HG03378 (cell line): ENCODE measurements around the gene MARCHF10.
"Not testable (repeated sequence)": the region's sequence is repeated elsewhere in the genome, so short reads cannot be mapped to it uniquely, and the experiment has no call there.

Experiments
- ATAC-seq: cut with Tn5 transposase; IDR thresholded peaks from one replicate; pipeline ENCODE4 v1.9.1; 2021; ENCODE audit warnings: mild to moderate bottlenecking, moderate library complexity; ENCODE audit not compliant: unreplicated experiment

MARCHF10 gene, protein sequence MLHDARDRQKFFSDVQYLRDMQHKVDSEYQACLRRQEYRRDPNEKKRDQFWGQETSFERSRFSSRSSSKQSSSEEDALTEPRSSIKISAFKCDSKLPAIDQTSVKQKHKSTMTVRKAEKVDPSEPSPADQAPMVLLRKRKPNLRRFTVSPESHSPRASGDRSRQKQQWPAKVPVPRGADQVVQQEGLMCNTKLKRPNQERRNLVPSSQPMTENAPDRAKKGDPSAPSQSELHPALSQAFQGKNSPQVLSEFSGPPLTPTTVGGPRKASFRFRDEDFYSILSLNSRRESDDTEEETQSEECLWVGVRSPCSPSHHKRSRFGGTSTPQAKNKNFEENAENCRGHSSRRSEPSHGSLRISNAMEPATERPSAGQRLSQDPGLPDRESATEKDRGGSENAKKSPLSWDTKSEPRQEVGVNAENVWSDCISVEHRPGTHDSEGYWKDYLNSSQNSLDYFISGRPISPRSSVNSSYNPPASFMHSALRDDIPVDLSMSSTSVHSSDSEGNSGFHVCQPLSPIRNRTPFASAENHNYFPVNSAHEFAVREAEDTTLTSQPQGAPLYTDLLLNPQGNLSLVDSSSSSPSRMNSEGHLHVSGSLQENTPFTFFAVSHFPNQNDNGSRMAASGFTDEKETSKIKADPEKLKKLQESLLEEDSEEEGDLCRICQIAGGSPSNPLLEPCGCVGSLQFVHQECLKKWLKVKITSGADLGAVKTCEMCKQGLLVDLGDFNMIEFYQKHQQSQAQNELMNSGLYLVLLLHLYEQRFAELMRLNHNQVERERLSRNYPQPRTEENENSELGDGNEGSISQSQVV

DNA sequence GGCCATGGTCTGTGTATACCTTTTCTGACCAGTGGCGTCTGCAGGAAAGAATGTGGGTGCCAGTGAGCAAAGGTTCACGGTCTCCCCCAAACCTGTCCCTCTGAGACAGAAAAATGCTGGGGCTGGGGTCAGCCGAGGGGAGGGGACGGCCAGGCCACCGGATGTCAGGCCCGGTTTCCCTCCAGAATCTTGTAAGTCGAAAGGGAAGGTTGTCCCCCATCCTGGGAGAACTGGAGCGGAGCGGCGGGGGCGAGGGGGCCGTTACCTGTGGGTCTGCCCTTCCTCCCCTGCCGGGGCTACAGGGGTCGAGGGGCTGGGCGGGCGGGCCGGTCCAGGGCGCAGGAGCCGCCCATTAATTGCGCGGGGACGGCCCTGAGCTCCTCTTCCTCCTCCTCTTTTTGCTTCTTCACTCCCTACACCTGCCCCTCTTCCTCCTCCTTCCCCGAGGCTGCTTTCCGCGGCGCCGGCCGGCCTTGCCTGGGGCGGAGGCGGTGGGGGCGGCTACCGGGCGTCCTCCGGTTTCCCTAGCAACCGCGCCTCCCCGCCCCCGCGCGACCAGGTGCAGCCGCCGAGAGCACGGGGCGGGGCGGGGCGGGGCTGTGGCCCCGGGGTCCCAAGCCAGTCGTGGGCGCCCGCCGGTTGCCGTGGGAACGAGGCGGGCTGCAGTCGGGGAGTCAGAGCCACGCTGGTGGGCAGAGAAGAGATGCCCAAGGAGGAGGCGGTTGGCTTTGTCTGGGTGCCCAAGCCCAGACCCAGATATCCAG is at the start of gene MARCHF10:
TSS of gene MARCHF10 (minus strand) at position 503 of the 764 bp plus-strand sequence. CDS start 6,579 bp downstream, outside the sequence.
- ATAC-seq: no peak

DNA sequence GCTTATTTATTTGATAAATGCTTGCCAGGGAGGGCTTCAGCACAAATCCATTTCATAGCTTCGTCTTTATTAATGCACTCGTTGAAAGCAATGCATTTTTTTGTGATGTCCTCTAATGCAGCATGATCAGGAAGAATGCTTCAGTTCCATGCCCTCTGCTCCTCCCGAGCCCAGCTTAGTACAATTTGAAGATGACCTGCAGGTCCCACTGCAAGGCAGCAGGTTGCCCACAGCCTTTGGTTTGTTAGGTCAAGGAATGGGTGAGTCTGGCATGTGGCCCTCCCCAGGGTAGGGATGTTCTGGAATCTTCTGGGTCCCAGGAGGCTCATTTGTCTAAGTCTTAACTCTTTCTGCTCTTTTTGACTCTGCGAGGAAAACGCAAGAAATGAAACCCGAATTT is 49.4 kb upstream of the MARCHF10 start:
- ATAC-seq: no peak

DNA sequence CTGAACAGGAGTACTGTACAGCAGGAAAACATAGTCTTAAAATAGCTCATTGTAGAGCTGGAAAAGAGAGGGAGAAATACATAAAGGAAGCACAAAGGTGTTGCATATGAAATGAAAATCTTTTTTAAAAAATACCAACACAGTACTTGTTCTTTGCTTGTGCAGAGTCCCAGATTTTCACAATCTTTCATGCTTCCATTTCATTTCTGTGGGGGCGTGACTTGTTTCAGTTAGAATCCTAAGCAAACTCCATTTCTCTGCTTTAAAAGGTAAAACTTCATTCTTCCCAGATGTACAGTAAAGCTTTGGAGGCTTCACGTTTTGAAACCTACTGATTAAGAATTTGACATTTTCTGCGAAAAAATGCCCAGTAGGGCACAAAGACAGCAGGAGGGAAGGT is 48.5 kb upstream of the MARCHF10 start:
- no peak for ATAC-seq

DNA sequence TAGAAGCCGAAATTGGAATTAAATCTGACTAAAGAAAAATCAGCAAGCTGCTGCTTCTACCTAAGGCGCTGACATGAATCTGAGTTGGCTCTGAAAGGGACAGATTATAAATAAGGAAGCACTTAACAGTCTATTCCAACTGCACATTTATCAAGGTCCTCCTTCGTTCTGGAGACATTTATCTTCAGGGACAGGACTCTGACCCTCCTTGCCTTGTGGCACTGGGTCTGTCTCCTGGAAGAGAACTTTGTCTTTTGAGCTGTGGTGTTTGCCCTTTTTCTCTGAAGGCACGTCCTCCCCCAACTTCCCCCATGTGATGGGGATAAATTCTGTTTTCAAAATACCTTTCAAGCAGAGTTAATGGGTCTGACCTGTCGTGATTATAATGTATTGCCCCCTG is 47.0 kb upstream of the MARCHF10 start:
- ATAC-seq: no peak

DNA sequence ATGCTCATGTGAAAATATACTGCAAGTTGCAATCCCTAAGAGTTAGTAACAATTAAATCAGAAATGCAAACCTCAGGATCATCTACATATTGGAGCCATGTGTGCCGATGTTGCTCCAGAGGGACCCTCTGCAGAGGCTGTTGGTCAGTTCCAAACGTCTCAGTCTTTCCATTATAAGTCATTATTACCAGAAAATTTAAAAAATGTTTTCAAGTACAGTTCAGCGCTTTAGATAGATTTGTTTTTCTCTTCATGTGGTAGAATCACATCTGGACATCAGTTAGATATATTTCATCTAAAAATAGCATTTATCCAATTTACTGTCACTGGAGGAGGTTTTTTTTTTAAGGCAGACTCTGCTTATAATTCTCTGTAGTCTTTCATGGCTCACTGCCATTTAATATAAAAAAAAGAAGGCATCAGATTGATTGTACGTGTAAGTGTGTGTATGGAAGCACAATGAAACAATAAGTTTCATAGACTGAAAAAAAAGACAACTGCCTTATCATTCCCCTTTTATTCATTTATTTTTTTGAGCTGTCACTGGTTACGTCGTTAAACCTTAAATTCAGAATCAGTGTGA is 46.1 kb upstream of the MARCHF10 start:
- ATAC-seq: no peak

DNA sequence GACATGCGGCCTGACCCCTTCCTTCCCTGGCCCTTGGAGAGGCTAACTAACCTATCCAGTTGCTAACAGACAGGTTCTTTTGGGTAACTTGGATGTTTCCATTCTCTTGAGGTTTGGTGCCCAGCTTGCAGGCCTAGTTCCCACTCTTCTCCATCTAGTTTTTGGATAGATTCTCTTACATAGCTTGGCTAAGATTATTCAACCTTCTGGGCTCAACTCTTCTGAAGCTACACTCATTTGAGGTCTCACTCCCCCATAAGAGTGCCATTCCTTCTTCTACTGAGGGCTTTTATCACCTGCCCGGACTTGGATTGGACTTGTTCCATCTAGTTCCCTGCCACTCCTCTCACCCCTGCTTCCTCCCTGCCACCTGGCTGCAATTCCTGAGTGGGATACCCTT is 44.1 kb upstream of the MARCHF10 start:
- no peak for ATAC-seq

DNA sequence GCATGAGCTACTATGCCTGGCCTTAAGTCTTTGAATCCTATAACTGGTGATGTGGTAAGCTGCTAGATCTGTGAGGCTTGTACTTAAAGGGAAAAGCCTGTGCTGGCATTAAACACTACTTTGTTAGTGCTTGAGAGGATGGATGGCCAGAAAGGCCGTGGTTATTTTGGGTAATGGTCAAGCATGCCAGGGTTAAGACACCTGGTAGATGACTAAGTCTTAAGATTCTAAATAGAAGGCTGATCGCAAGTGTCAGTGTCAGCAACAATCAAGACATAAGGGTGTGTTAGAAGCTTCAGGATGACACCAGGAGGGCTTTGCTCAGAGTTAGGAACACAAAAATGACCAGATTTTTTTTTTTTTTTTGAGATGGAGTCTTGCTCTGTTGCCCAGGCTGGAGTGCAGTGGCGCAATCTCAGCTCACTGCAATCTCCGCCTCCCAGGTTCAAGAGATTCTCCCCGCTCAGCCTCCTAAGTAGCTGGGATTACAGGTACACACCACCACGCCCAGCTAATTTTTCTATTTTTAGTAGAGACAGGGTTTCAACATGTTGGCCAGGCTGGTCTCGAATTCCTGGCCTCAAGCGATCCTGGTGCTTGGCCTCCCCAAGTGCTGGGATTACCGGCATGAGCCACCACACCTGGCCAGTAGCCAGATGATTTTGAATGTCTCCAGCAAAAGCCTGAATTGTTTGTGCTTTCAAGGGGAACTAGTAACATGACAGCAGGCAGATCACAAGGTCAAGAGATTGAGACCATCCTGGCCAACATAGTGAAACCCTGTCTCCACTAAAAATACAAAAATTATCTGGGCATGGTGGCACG is 41.7 kb upstream of the MARCHF10 start:
- ATAC-seq: not testable (repeated sequence)

DNA sequence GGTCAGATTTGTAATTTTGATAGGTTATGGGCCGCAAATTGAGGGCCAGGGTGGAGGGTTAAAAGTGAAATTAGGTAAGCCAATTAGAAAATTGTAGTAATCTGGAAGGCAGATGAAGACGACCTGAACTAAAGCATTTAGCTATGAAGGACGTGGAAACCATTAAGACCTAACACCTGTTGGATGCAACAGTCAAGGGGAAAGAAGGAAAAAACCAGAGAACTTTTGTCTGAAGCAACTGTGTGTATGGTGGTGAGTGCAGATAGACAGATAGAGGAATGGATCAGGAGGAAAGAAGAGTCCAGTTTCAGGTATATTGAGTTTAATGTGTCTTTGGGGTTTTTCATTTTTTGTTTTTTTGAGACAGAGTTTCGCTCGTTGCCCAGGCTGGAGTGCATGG is 40.2 kb upstream of the MARCHF10 start:
- no peak for ATAC-seq

DNA sequence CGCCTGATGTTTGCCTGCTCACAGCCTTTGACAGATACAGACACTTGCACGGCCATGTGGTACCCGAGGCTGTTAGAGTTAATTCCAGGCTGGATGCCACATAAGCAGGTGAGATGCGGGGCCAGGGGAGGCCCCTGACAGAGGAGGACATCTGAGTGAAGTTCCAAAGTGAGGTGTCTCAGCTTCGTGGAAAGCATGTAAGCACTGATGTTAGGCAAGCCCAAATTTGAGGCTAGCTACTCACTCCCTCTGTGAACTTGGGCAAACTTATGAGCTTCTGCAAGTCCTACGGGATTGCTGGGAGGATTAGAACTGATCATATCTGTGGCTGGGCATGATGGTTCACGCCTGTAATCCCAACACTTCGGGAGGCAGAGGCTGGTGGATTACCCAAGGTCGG is 39.3 kb upstream of the MARCHF10 start:
- ATAC-seq: no peak

DNA sequence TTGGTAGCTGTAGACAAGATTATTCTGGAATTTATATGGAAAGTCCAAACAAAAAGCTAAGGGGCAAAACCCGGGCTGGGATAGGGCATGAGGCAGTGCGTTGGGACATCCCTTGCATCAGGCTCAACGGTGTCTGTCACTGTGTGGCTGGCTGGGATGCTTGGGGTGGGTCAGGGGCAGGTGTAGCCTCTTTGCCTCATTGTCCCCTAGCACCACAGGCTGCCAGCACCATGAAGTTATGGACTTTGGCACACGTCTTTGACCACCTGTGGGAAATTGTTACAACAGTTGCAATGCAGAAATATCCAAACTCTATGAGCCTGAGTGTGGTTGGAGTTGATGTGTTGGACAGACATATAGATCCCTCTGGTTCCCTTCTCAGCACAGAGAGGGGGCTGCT is 32.8 kb upstream of the MARCHF10 start:
- ATAC-seq: no peak

DNA sequence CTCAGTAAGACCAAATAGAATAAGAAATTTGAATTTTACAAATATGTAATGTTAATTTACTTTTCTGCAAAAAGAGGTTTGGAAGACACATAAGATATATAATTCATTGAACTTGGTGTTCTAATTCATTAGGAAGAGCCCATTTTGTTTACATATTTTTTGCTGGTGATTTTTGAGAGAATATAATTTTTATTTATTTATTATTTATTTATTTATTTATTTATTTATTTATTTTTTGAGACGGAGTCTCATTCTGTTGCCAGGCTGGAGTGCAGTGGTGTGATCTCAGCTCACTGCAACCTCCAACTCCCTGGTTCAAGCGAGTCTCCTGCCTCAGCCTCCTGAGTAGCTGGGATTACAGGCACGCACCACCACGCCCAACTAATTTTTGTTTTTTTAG is 25.7 kb upstream of the MARCHF10 start:
- ATAC-seq: not testable (repeated sequence)

DNA sequence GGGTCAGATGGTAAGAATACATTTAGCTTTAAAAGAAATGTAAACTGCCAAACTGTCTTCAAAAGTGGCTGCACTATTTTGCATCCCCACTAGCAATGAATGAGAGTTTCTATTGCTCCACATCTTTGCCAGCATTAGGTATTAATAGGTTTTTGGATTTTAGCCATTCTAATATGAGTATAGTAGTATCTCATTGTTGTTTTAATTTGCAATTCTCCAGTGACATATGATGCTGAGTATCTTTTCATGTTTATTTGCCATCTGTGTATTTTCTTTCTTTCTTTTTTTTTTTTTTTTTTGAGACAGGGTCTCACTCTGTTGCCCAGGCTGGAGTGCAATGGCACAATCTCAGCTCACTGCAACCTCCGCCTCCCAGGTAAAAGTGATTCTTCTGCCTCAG is 24.3 kb upstream of the MARCHF10 start:
- ATAC-seq: no peak

DNA sequence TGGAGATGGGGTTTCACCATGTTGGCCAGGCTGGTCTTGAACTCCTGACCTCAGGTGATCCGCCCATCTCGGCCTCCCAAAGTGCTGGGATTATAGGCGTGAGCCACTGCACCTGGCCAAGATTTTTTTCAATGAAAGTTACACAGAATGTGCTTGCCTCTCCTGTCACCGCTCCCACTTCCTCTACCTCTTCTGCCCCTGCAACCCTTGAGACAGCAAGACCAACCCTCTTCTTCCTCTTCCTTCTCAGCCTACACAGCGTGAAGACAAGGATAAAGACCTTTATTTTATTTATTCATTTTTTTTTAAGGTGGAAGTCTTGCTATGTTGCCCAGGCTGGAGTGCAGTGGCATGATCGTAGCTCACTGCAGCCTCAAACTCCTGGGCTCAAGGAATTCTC is 23.0 kb upstream of the MARCHF10 start:
- ATAC-seq: not testable (repeated sequence)

DNA sequence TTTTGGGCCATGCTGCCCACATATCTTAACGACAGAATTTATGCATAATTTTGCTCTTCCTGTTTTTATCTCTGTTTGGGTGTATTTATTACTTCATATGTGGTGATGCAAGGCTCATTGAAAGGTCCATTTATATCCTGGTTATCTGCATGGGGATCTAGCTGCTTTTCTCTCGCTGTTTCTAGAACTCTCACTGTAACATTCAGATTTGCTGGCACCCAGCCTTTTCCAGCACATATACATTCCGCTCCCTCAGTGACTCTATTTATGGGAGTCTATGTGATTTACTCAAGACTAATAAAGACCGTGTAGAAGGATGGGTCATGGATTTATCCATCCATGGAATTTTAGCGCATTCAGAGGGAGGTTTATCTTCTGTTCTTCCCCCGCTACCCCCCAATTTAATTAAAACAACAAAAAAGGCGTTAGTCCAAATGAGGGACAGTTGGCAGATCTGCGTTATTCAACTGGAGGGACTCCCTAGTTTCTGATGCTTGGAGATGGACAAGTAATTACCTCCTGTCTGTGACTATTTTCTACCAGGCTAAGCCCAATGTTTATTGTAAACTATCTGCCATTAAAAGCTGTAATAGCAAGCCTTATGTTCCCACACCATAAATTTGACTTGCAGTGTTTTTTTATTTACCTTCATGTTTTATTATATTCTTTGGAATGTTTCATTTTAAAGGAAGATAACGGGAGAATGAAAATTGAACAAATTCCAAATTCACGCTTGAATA is 19.8 kb upstream of the MARCHF10 start:
- ATAC-seq: no peak

DNA sequence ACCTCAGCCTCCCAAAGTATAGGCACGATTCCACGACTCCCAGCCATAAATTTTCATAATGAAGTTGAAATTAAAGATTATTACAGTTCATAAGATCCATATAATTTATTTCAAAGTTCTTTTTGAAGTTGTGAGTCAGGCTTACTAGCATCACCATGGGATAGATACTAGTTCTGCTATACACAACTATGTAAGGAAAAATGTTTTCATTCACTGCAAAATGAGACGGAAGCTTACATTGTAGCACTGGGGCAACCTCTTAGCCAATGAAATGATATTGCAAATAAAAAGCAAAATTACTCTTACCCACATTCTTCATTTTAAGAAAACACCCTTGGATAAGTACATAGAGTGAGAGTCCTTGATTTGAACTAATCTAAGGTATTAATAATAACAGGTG is 18.8 kb upstream of the MARCHF10 start:
- no peak for ATAC-seq

DNA sequence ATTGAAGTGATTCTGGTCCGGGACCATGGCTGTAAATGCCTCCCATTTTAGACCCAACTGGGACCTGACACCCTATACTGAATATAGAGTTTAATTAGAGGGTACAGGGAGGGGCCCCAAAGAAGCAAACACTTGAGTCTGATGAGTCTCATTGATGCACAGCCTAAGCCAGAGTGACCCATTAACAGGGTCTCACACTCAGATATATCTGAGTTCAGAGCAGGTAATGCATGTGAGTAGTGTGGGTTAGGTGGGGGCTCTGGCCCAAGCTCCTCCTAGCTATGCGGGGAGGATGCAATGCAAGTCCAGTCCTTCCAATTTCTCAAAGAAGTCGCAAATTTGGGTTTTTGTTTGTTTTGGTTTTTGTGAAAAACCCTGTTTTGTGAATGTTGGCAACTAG is 17.1 kb upstream of the MARCHF10 start:
- ATAC-seq: no peak

DNA sequence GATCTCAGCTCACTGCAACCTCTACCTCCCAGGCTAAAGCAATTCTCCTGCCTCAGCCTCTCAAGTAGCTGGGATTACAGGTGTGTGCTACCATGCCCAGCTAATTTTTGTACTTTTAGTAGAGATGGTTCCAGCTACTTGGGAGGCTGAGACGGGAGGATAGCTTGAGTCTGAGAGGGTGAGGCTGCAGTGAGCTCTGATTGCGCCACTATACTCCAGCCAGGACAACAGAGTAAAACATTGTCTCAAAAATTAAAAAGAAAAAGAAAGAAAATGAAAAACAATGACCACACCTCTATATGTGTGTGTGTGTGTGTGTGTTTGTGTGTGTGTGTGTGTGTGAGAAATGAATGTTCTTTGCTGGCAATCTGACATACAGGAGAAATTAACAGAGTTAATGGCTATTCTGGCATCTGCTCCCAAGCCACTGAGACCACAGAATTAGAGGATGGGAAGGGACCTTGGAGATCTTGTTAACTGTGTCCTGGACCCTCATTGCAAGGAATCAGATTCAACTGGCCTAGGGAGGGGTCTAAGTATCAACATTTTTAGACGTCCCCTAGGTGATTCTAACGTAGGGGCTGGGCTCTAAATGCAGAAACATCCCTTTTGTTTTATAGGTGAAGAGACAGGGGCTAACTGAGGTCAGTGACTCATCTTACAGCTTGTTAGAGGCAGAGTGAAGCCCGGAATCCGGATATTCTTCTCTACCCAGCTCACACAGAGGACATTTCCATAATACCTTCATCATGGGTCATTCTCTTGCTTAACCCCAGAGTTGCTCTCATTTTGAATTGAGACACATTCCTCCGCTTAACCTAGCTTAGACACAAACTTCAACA is 16.4 kb upstream of the MARCHF10 start:
- ATAC-seq: no peak

DNA sequence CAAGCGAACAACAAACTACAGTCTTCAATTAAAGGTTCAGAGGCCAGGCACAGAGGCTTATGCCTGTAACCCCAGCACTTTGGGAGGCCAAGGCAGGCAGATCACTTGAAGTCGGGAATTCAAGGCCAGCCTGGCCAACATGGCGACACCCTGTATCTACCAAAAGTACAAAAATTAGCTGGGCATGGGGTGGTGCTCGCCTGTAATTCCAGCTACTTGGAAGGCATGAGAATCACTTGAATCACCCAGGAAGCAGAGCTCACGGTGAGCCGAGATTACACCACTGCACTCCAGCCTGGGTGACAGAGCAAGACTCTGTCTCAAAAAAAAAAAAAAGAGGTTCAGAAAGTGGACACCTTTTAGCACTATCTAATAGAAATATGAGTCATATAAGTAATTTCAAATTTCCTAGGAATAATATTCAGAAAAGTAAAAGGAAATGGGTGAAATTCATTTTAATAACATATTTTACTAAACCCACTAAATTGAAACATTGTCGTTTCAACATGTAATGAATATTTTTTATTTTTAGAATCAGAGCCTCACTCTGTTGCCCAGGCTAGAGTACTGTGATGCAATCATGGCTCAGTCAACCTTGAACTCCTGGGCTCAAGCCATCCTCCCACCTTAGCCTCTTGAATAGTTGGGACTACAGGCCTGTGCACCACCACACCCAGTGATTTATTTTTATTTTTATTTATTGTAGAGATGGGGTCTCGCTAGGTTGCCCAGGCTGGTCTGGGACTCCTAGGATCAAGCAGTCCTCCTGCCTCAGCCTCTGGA is 15.2 kb upstream of the MARCHF10 start:
- ATAC-seq: no peak
